ENCODE data around the gene PIK3C2G.

- TF ChIP-seq, protein P1, sequence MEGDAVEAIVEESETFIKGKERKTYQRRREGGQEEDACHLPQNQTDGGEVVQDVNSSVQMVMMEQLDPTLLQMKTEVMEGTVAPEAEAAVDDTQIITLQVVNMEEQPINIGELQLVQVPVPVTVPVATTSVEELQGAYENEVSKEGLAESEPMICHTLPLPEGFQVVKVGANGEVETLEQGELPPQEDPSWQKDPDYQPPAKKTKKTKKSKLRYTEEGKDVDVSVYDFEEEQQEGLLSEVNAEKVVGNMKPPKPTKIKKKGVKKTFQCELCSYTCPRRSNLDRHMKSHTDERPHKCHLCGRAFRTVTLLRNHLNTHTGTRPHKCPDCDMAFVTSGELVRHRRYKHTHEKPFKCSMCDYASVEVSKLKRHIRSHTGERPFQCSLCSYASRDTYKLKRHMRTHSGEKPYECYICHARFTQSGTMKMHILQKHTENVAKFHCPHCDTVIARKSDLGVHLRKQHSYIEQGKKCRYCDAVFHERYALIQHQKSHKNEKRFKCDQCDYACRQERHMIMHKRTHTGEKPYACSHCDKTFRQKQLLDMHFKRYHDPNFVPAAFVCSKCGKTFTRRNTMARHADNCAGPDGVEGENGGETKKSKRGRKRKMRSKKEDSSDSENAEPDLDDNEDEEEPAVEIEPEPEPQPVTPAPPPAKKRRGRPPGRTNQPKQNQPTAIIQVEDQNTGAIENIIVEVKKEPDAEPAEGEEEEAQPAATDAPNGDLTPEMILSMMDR (IDR thresholded peaks at IDR 0.05) = no peak
- no peak for TF ChIP-seq EP300 (IDR thresholded peaks at IDR 0.05)
- TF ChIP-seq POLR2AphosphoS5 (IDR thresholded peaks at IDR 0.05) = no peak
- TF ChIP-seq POLR2A (IDR thresholded peaks at IDR 0.05) = no peak
Measured at GRCh38 chr12:18402872-18403611, 141.7 kb downstream of the PIK3C2G start.
